ENCODE results near the gene GHRL. TPM values are rescaled to one million over a fixed set of nuclear protein-coding genes. Genes with fewer than 3 reads are reported as not detected.

Gene GHRL
- total RNA-seq, 1 experiment from 2014 or later, result not detected

GRCh38 chr3:10339376-10339955 is 46.7 kb upstream of the GHRL start:
- no peaks in the 10 kb centered on the region for H3K9me3 ChIP-seq (ENCODE audit: control insufficient read depth, insufficient read depth, low read depth, low read length)
- no peak for DNase-seq (ENCODE audit: low read depth, low spot score)
- ChIA-PET CTCF (no interaction called here), POLR2A (no interaction called here)
- H3K4me3 ChIP-seq (ENCODE audit: low read depth in 2 of 2, low read length in 2 of 2), result no peak overlapping the region
- no peak overlapping the region for H3K27ac ChIP-seq (ENCODE audit: low read length)
- in situ Hi-C loops (cut with HindIII; ENCODE audit: low pct_unique_long_range_greater_than_20kb, low sequenced_read_pairs), result no loop called here
- intact Hi-C loops (cut with micrococcal nuclease; ENCODE audit: unreplicated experiment), result no loop called here
- TF ChIP-seq SIN3A (IDR thresholded peaks at IDR 0.05; ENCODE audit: borderline replicate concordance, insufficient read depth, low read depth, low read length) (no peak), TCF7L2 (IDR thresholded peaks at IDR 0.05; ENCODE audit: low read depth, low read length) (no peak), REST (IDR thresholded peaks at IDR 0.05; ENCODE audit: insufficient read depth in 1 of 2, low read depth in 2 of 2, low read length in 1 of 2) (no peak), POLR2AphosphoS5 (IDR thresholded peaks at IDR 0.05; ENCODE audit: low read depth, low read length) (no peak), CTCF (IDR thresholded peaks at IDR 0.05) (no peak)
- no peaks in the 10 kb centered on the region for H3K27me3 ChIP-seq (ENCODE audit: control insufficient read depth, insufficient read depth, low read length)
- no TSS peak for BruUV-seq (replicated peaks)
- H3K4me1 ChIP-seq (ENCODE audit: control insufficient read depth, insufficient read depth, low read length), result no peaks in the 10 kb centered on the region
- H3K36me3 ChIP-seq (ENCODE audit: control insufficient read depth, insufficient read depth, low read length), result no peaks in the 10 kb centered on the region
- ATAC-seq, result no peak

DNA sequence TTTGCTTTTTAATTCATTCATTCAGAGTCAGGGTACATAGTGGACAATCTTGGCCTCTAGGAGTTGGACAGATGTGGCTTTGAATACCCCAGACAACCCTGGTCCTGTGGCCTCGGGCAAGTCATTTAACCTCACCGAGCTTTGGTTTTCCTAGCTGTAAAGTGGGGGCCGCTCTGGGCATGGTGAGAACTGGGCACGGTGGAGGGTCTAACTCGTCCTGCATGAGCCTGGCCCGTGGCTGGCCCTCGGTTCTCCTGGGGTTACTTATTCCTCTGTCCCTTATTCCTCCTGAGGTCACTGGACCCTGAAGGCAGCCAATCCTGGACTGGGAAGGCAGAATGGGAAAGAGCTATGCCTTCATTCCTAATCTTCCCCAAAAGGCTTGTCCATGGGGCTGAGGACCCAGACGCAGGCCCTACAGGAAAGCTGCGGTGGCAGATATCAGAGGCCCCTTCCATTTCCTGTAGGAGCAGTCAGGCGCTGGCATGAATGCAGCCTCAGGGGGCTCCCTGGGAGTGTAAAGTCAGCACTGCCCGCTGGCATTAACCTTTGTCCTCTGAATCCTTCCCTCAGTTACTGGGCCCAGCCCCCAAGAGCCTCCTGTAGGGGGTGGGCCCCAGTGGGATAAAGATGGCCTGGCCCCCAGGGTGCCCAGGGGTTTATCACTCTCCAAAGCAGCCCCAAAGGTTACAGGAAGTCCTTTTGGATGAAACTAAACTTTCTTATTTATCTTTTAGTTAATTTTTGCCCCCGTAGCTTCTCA is 46.0 kb upstream of the GHRL start:
- Histone ChIP-seq H3K4me3 (ENCODE audit: low read depth in 2 of 2, low read length in 2 of 2) (no peak overlapping the region), H3K4me1 (ENCODE audit: control insufficient read depth, insufficient read depth, low read length) (no peaks in the 10 kb centered on the region), H3K36me3 (ENCODE audit: control insufficient read depth, insufficient read depth, low read length) (no peaks in the 10 kb centered on the region), H3K9me3 (ENCODE audit: control insufficient read depth, insufficient read depth, low read depth, low read length) (no peaks in the 10 kb centered on the region), H3K27ac (ENCODE audit: low read length) (no peak overlapping the region), H3K27me3 (ENCODE audit: control insufficient read depth, insufficient read depth, low read length) (no peaks in the 10 kb centered on the region)
- intact Hi-C loops (cut with micrococcal nuclease; ENCODE audit: unreplicated experiment) (no loop called here), in situ Hi-C loops (cut with HindIII; ENCODE audit: low pct_unique_long_range_greater_than_20kb, low sequenced_read_pairs) (no loop called here)
- ChIA-PET CTCF (interaction anchor here (0.9 kb wide), 1 partner anchor 97 kb away, joined by 5 read pairs; no protein-coding TSS in a partner anchor), POLR2A (interaction anchor here (0.7 kb wide), 1 partner anchor 719 kb away, joined by 13 read pairs; no protein-coding TSS in a partner anchor)
- DNase-seq (ENCODE audit: low read depth, low spot score) (no peak), ATAC-seq (no peak)
- no TSS peak for BruUV-seq (replicated peaks)
- TF ChIP-seq SIN3A (IDR thresholded peaks at IDR 0.05; ENCODE audit: borderline replicate concordance, insufficient read depth, low read depth, low read length) (no peak), CTCF (IDR thresholded peaks at IDR 0.05) (no peak), TCF7L2 (IDR thresholded peaks at IDR 0.05; ENCODE audit: low read depth, low read length) (no peak), POLR2AphosphoS5 (IDR thresholded peaks at IDR 0.05; ENCODE audit: low read depth, low read length) (no peak), REST (IDR thresholded peaks at IDR 0.05; ENCODE audit: insufficient read depth in 1 of 2, low read depth in 2 of 2, low read length in 1 of 2) (no peak)

Data from Panc1 (cell line).